SK-N-MC (cell line): ENCODE measurements around the gene PRSS8.

Experiments
- EZH2 ChIP-seq: fragments of 200-600 bp; sonication (generic); IDR thresholded peaks from one replicate; pipeline ENCODE4 v1.6.1; 2017; ENCODE audit warnings: antibody characterized with exemption
- FOXP2 ChIP-seq: optimal IDR thresholded peaks from 2 replicates; pipeline ENCODE3; 2011; ENCODE audit warnings: mild to moderate bottlenecking, moderate library complexity; ENCODE audit not compliant: insufficient read depth; ENCODE audit errors: extremely low read length, control extremely low read depth
- POLR2AphosphoS5 ChIP-seq: IDR thresholded peaks from 2 replicates; pipeline ENCODE4 v1.6.1; 2012; ENCODE audit warnings: mild to moderate bottlenecking, low read depth, low read length, borderline replicate concordance

DNA sequence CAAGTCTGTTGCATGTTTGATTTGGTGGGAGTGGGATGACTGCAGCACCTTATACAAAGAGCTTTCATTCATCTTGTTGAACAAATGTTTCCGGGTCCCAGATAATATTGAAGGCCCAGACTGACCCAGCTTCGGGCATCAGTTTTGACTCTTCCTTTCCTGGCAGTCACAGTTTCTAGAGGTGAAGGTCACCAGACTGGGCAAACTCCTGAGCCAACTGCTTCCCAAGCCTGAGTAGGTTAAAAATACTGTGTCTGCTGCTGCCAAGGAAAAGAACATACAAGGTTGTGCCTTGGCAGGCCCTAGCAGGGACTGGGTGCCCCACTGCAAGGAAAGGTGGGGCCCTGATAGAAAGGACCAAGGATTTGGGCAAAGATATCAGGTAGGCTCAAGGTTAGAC, 22.8 kb downstream of the PRSS8 start:
- TF ChIP-seq POLR2AphosphoS5 = no peak
- no peak for TF ChIP-seq EZH2
- no peak for TF ChIP-seq FOXP2
